ENCODE results near the gene WIPF1.
A peak's percentile ranks its signal among the peaks of the same experiment; 100 is the strongest.

WIPF1 gene

GRCh38 chr2:174597345-174598047 is at the start of gene WIPF1:
Gene WIPF1, minus strand, starts transcription at chr2:174597804. Its CDS starts 12,231 bp downstream, at chr2:174585573.
- DNase-seq, result no peak

- no peak for DNase-seq
These were observed 47.7 kb upstream of the WIPF1 start for GRCh38 chr2:174645296-174645695.

- no peak for DNase-seq
These were observed 46.8 kb upstream of the WIPF1 start for GRCh38 chr2:174644406-174644805.

GRCh38 chr2:174643356-174643755 is 45.8 kb upstream of the WIPF1 start:
- DNase-seq, result no peak

- DNase-seq, result no peak
These were observed 43.6 kb upstream of the WIPF1 start for GRCh38 chr2:174641168-174641567.

- DNase-seq, result no peak
These were observed 39.4 kb upstream of the WIPF1 start for GRCh38 chr2:174636987-174637386.

- no peak for DNase-seq
These were observed 38.3 kb upstream of the WIPF1 start for GRCh38 chr2:174635776-174636404.

GRCh38 chr2:174635015-174635593 is 37.5 kb upstream of the WIPF1 start:
- peak in 4 of 58 donors; percentile 10 to 27 (median 15) for DNase-seq

GRCh38 chr2:174634130-174635014 is 36.8 kb upstream of the WIPF1 start:
- DNase-seq, result peak in 7 of 58 donors; percentile 2 to 43 (median 9)

- no peak for DNase-seq
These were observed 36.0 kb upstream of the WIPF1 start for GRCh38 chr2:174633623-174633930.

GRCh38 chr2:174632841-174633622 is 35.4 kb upstream of the WIPF1 start:
- no peak for DNase-seq

- DNase-seq, result no peak
These were observed 33.7 kb upstream of the WIPF1 start for GRCh38 chr2:174631009-174631981.

- no peak for DNase-seq
These were observed 32.5 kb upstream of the WIPF1 start for GRCh38 chr2:174630107-174630506.

GRCh38 chr2:174629506-174629905 is 31.9 kb upstream of the WIPF1 start:
- no peak for DNase-seq

GRCh38 chr2:174628528-174629169 is 31.0 kb upstream of the WIPF1 start:
- DNase-seq, result no peak

- DNase-seq, result no peak
These were observed 29.6 kb upstream of the WIPF1 start for GRCh38 chr2:174627216-174627615.

GRCh38 chr2:174624895-174625430 is 27.4 kb upstream of the WIPF1 start:
- DNase-seq, result peak in 3 of 58 donors; percentile 6 to 18 (median 7)

- no peak for DNase-seq
These were observed 26.1 kb upstream of the WIPF1 start for GRCh38 chr2:174623690-174624089.

- no peak for DNase-seq
These were observed 25.6 kb upstream of the WIPF1 start for GRCh38 chr2:174623106-174623637.

All from anterior cingulate cortex (tissue), 58 donors.